Transverse colon (tissue), 4 donors: ENCODE results near the gene AGO3. TPM values are rescaled to one million over a fixed set of nuclear protein-coding genes. Genes with fewer than 3 reads are reported as not detected.

Experiments used
- DNase-seq: peaks from one replicate; pipeline ENCODE4 v3.0.0-alpha.2; 2019
- H3K27ac ChIP-seq, 4 donors: fragments of 200-600 bp; sonication (generic); 2 replicates each; pipeline ENCODE4 v1.5.1; 2016 to 2018; ENCODE audit warnings: inconsistent platforms in 4 of 4
- H3K27me3 ChIP-seq: fragments of 200-600 bp; sonication (generic); 2 replicates; pipeline ENCODE4 v1.5.1; 2017; ENCODE audit warnings: inconsistent platforms
- H3K36me3 ChIP-seq, 4 donors: fragments of 200-600 bp; sonication (generic); 2 replicates each; pipeline ENCODE4 v1.5.1; 2017 to 2019; ENCODE audit warnings: inconsistent platforms in 4 of 4
- H3K4me1 ChIP-seq, 4 donors: fragments of 200-600 bp; sonication (generic); 2 replicates each; pipeline ENCODE4 v1.5.1; 2017 to 2020; ENCODE audit warnings: inconsistent platforms in 4 of 4
- H3K4me3 ChIP-seq, 4 donors: fragments of 200-600 bp; sonication (generic); 1 replicate in 1 of 4; 2 replicates in 3 of 4; pipeline versions ENCODE4 v1.5.1 to v1.6.1; 2017 to 2019; ENCODE audit warnings: inconsistent platforms in 4 of 4
- H3K9me3 ChIP-seq, 2 donors: fragments of 200-600 bp; sonication (generic); 2 replicates each; pipeline ENCODE4 v1.5.1; 2017 to 2019; ENCODE audit warnings: inconsistent platforms in 2 of 2
- EP300 ChIP-seq: sonication (generic); formaldehyde crosslinking; IDR thresholded peaks from one replicate; pipeline ENCODE4 v1.6.1; 2017; ENCODE audit warnings: antibody characterized with exemption, low read depth
- POLR2A ChIP-seq: fragments of 450-650 bp; IDR thresholded peaks from one replicate; pipeline ENCODE4 v1.6.1; 2016; ENCODE audit warnings: antibody characterized with exemption, mild to moderate bottlenecking, moderate library complexity
- POLR2AphosphoS5 ChIP-seq, 3 donors: sonication (generic); formaldehyde crosslinking; IDR thresholded peaks; one replicate each; pipeline ENCODE4 v1.6.1; 2016; ENCODE audit warnings: antibody characterized with exemption in 3 of 3
- WGBS, 2 donors: methylation state at CpG; one replicate each; pipeline ENCODE4 v1.1.5; 2018; ENCODE audit warnings: low coverage in 1 of 2; 5-methylcytosine and 5-hydroxymethylcytosine counted together
- in situ Hi-C, 4 donors: fragments of 200-750 bp; cut with MboI; loops; one replicate each; pipeline versions ENCODE4 v1.15.0 to v1.15.1; 2017; ENCODE audit warnings: low sequenced_read_pairs in 3 of 4, low pct_ligation_motif_present in 1 of 4, low pct_unique_long_range_greater_than_20kb in 1 of 4
- intact Hi-C: fragments of 100-400 bp; cut with DNase I; formaldehyde crosslinking; loops from one replicate; pipeline ENCODE4 v1.15.1; 2023; ENCODE audit warnings: low total_unique reads
- total RNA-seq, 4 donors: library from RNA; depleted of rRNA; stranded (reverse); fragments of >200 nt; gene quantifications; one replicate each; pipeline ENCODE4 v1.1.0, GENCODE V29; 2016
- TF ChIP-seq, protein P1 (sequence below), 5 experiments: fragments of 200-600 bp in 3 of 5; fragments of 450-650 bp in 2 of 5; sonication (generic) in 3 of 5; IDR thresholded peaks; 1 replicate in 2 of 5; 2 replicates in 3 of 5; pipeline ENCODE4 v1.5.1; 2016 to 2017; ENCODE audit warnings: antibody characterized with exemption in 5 of 5, inconsistent platforms in 3 of 5, mild to moderate bottlenecking in 2 of 5, moderate library complexity in 1 of 5

AGO3 gene
- total RNA-seq, 4 donors from 2014 or later: 11.3 to 357 (median 14.1) TPM

DNA sequence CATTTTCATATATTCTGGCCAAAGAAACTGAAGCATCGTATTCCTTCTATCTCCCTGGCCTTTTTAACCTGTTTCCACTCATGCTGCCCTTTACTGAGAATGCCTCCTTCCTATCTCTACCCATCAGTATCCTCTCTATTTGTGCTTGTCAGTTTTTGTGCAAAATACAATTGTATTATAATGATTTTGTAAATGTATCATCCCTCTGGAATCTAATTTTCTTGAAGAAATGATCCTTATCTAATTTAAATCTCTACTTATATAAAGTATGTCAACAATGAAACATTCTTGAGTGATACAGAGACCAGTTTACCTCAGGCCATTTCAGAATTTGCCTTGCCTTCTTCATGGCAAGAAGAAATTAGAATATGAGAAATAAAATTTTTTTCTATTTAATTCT lies 93.9 kb downstream of the AGO3 start:
- Histone ChIP-seq H3K27ac (no peak overlapping the region), H3K4me3 (no peak overlapping the region), H3K9me3 (no peaks in the 10 kb centered on the region), H3K27me3 (no peaks in the 10 kb centered on the region), H3K4me1 (peaks cover 0 to 3% (median 0%) of the 10 kb centered on the region in 4 donors), H3K36me3 (peaks cover 0 to 16% (median 5%) of the 10 kb centered on the region in 4 donors)
- 93 to 100% methylated on average over 1 of the region's 1 CpG for WGBS, 2 donors
- TF ChIP-seq POLR2AphosphoS5 (IDR thresholded peaks at IDR 0.05): no peak
- no peak for TF ChIP-seq EP300
- TF ChIP-seq, protein P1, sequence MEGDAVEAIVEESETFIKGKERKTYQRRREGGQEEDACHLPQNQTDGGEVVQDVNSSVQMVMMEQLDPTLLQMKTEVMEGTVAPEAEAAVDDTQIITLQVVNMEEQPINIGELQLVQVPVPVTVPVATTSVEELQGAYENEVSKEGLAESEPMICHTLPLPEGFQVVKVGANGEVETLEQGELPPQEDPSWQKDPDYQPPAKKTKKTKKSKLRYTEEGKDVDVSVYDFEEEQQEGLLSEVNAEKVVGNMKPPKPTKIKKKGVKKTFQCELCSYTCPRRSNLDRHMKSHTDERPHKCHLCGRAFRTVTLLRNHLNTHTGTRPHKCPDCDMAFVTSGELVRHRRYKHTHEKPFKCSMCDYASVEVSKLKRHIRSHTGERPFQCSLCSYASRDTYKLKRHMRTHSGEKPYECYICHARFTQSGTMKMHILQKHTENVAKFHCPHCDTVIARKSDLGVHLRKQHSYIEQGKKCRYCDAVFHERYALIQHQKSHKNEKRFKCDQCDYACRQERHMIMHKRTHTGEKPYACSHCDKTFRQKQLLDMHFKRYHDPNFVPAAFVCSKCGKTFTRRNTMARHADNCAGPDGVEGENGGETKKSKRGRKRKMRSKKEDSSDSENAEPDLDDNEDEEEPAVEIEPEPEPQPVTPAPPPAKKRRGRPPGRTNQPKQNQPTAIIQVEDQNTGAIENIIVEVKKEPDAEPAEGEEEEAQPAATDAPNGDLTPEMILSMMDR (IDR thresholded peaks at IDR 0.05): no peak
- no peak for TF ChIP-seq POLR2A
- intact Hi-C loops (no loop called here), in situ Hi-C loops (no loop called here)
- no peak for DNase-seq

DNA sequence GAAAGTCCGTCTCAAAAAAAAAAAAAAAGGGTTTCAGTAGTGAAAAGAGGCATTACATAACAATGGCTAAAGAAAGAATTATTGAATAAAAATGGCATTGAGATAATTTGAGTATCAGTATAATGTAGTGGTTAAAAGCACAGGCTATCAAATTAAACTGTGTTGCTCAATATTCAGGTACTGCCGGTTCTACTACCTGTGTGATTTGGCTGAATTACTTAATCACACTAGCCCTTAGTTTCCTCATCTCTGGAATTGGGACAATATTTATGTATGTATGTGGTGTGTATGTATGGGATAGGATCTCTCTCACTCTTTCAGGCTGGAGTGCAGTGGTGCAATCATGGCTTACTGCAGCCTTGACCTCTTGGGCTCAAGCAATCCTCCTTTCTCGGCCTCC lies 96.9 kb downstream of the AGO3 start:
- Histone ChIP-seq H3K4me1 (peaks cover 0 to 3% (median 0%) of the 10 kb centered on the region in 4 donors), H3K4me3 (no peak overlapping the region), H3K27ac (no peak overlapping the region), H3K36me3 (peaks cover 0 to 32% (median 5%) of the 10 kb centered on the region in 4 donors), H3K9me3 (no peaks in the 10 kb centered on the region), H3K27me3 (no peaks in the 10 kb centered on the region)
- intact Hi-C loops (no loop called here), in situ Hi-C loops (no loop called here)
- 97 to 100% methylated on average over 3 of the region's 3 CpGs for WGBS, 2 donors
- TF ChIP-seq EP300 (no peak), POLR2AphosphoS5 (IDR thresholded peaks at IDR 0.05) (no peak), POLR2A (no peak)
- TF ChIP-seq, protein P1 (IDR thresholded peaks at IDR 0.05): no peak
- no peak for DNase-seq

DNA sequence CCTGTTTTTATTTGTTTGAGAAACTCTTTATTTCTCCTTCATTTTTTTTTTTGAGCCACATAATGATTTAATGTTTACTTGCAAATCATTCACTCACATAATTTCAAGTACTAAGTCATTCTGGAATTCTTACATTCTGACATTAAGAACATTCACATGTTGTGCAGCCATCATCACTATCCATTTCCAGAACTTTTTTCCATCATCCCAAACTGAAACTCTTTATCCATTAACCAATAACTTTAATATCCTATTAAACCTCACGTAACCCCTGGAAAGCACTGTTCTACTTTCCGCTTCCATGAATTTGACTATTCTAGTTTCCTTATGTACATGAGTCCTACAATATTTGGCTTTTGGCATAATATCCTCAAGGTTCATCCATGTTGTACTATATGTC lies 100.5 kb downstream of the AGO3 start:
- DNase-seq: no peak
- no peaks in the 10 kb centered on the region for H3K9me3 ChIP-seq
- no peak overlapping the region for H3K4me3 ChIP-seq
- TF ChIP-seq POLR2A (no peak), POLR2AphosphoS5 (IDR thresholded peaks at IDR 0.05) (no peak), EP300 (no peak)
- TF ChIP-seq, protein P1 (IDR thresholded peaks at IDR 0.05): no peak
- H3K27me3 ChIP-seq: no peaks in the 10 kb centered on the region
- in situ Hi-C loops: no loop called here
- 96 to 100% methylated on average over 2 of the region's 2 CpGs for WGBS, 2 donors
- H3K27ac ChIP-seq: no peak overlapping the region
- H3K36me3 ChIP-seq: peaks cover 0 to 36% (median 10%) of the 10 kb centered on the region in 4 donors
- no peaks in the 10 kb centered on the region for H3K4me1 ChIP-seq
- intact Hi-C loops: no loop called here

DNA sequence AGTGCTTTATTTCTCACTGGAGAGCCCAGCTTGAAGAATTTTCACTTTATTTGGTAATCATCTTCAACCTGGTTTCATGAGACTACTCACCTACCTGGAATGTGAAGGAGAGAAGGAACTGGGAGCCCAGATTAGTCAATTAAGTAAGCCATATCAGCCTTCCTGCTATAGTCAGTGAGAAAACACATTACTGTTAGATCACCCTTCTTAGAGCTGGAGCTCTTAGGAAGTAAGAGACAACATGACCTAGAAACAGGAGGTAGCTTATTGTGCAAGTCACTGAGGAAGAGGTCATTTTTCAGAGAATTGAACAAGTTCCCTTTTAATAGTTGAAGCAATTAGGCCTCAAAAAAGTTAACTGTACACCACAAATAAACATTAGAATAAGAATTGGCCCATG lies 103.8 kb downstream of the AGO3 start:
- no peaks in the 10 kb centered on the region for H3K9me3 ChIP-seq
- in situ Hi-C loops: no loop called here
- no peaks in the 10 kb centered on the region for H3K27me3 ChIP-seq
- no peak overlapping the region for H3K27ac ChIP-seq
- DNase-seq: no peak
- intact Hi-C loops: no loop called here
- H3K36me3 ChIP-seq: peaks cover 0 to 37% (median 9%) of the 10 kb centered on the region in 4 donors
- no peak overlapping the region for H3K4me3 ChIP-seq
- no peaks in the 10 kb centered on the region for H3K4me1 ChIP-seq
- TF ChIP-seq POLR2AphosphoS5 (IDR thresholded peaks at IDR 0.05): no peak
- no peak for TF ChIP-seq EP300
- TF ChIP-seq, protein P1 (IDR thresholded peaks at IDR 0.05): no peak
- TF ChIP-seq POLR2A: no peak
